Endothelial cell of umbilical vein (primary cell): ENCODE measurements around the gene FGF12. TPM values are rescaled to one million over a fixed set of nuclear protein-coding genes. Genes with fewer than 3 reads are reported as not detected.

Source experiments
- BruUV-seq: library from RNA; stranded (reverse); fragments of 400-500 nt; replicated peaks from 2 replicates; lab custom pipeline; 2021; lab: Mats Ljungman, UMichigan
- CTCF ChIA-PET: fragments of 300-600, 350-600 bp; sonication (Branson Sonifier 250); formaldehyde crosslinking; loops from one replicate; lab custom pipeline; 2021; ENCODE audit warnings: antibody characterized with exemption, inconsistent platforms; lab: Charles Lee
- POLR2A ChIA-PET: fragments of 300-600, 350-600 bp; sonication (Branson Sonifier 250); formaldehyde crosslinking; loops from one replicate; lab custom pipeline; 2021; ENCODE audit warnings: antibody characterized with exemption, inconsistent platforms; lab: Charles Lee
- DNase-seq: peaks from one replicate; pipeline ENCODE4 v3.0.0-alpha.2; 2011; ENCODE audit warnings: low read depth, low spot score
- FAIRE-seq: peaks from 2 replicates; lab custom pipeline; 2011; peaks lifted over from hg19 to GRCh38; lab: Jason Lieb, UNC
- H2AFZ ChIP-seq: 2 replicates; pipeline ENCODE4 v1.6.0; 2012; ENCODE audit warnings: low read depth, low read length, control low read depth, inconsistent platforms
- H3K27ac ChIP-seq: 2 replicates; pipeline ENCODE4 v1.5.1; 2011; ENCODE audit warnings: low read depth, mild to moderate bottlenecking, control low read depth, low read length, moderate library complexity; ENCODE audit not compliant: insufficient read depth
- H3K27me3 ChIP-seq, 2 experiments: 2 replicates each; pipeline versions ENCODE4 v1.6.0 to v1.6.1; 2011; ENCODE audit warnings: low read length in 2 of 2, mixed read lengths in 1 of 2; ENCODE audit not compliant: control insufficient read depth in 2 of 2, insufficient read depth in 2 of 2
- H3K36me3 ChIP-seq, 2 experiments: 2 replicates in 1 of 2; 3 replicates in 1 of 2; pipeline ENCODE4 v1.5.1; 2011; ENCODE audit warnings: low read length in 2 of 2, mild to moderate bottlenecking in 1 of 2, moderate library complexity in 1 of 2; ENCODE audit not compliant: control insufficient read depth in 2 of 2, insufficient read depth in 2 of 2; ENCODE audit errors: extremely low read depth in 1 of 2
- H3K4me1 ChIP-seq: 3 replicates; pipeline ENCODE4 v1.5.1; 2011; ENCODE audit warnings: mild to moderate bottlenecking, low read length; ENCODE audit not compliant: control insufficient read depth, insufficient read depth; ENCODE audit errors: extremely low read depth
- H3K4me2 ChIP-seq: 2 replicates; pipeline ENCODE4 v1.6.1; 2011; ENCODE audit warnings: low read length, control low read depth, mixed read lengths; ENCODE audit not compliant: insufficient read depth
- H3K4me3 ChIP-seq, 3 experiments: fragments of 200-600 bp in 1 of 3; sonication (generic), shearing (Covaris generic) in 1 of 3; replicated peaks in 1 of 3; 2 replicates each; pipeline ENCODE4 v1.5.1; 2011 to 2016; ENCODE audit warnings: control low read depth in 3 of 3, low read length in 3 of 3, mild to moderate bottlenecking in 2 of 3, inconsistent platforms in 1 of 3, low read depth in 1 of 3, moderate library complexity in 1 of 3; ENCODE audit not compliant: insufficient read depth in 1 of 3
- H3K79me2 ChIP-seq: 2 replicates; pipeline ENCODE4 v1.6.0; 2012; ENCODE audit warnings: low read length, inconsistent platforms; ENCODE audit not compliant: control insufficient read depth, insufficient read depth
- H3K9ac ChIP-seq: replicated peaks from 2 replicates; pipeline ENCODE3; 2011; ENCODE audit warnings: low read length, control low read depth; ENCODE audit not compliant: insufficient read depth; ENCODE audit errors: extremely low read depth
- H3K9me1 ChIP-seq: replicated peaks from 3 replicates; pipeline ENCODE4 v1.6.0; 2011; ENCODE audit warnings: mild to moderate bottlenecking, low read length; ENCODE audit not compliant: control insufficient read depth, insufficient read depth; ENCODE audit errors: extremely low read depth
- H3K9me3 ChIP-seq: replicated peaks from 2 replicates; pipeline ENCODE4 v1.5.1; 2012; ENCODE audit warnings: low read length, inconsistent platforms; ENCODE audit not compliant: control insufficient read depth, insufficient read depth
- H4K20me1 ChIP-seq: replicated peaks from 2 replicates; pipeline ENCODE3; 2011; ENCODE audit warnings: mild to moderate bottlenecking, low read length; ENCODE audit not compliant: control insufficient read depth, insufficient read depth; ENCODE audit errors: extremely low read depth
- CTCF ChIP-seq, 2 donors: IDR thresholded peaks; 1 replicate in 1 of 2; 2 replicates in 1 of 2; pipeline ENCODE4 v1.5.1; 2011; ENCODE audit warnings: low read length in 2 of 2, mild to moderate bottlenecking in 2 of 2, moderate library complexity in 2 of 2, control low read depth in 1 of 2, inconsistent platforms in 1 of 2, low read depth in 1 of 2; ENCODE audit not compliant: insufficient read depth in 1 of 2; ENCODE audit errors: extremely low read depth in 1 of 2
- EZH2 ChIP-seq: IDR thresholded peaks from 2 replicates; pipeline ENCODE4 v1.6.1; 2012; ENCODE audit warnings: borderline replicate concordance, low read depth, mild to moderate bottlenecking, moderate library complexity, low read length, inconsistent platforms; ENCODE audit not compliant: severe bottlenecking
- FOS ChIP-seq: IDR thresholded peaks from 2 replicates; pipeline ENCODE4 v1.6.1; 2011; ENCODE audit warnings: mild to moderate bottlenecking, low read length, moderate library complexity, borderline replicate concordance; ENCODE audit not compliant: insufficient read depth
- GATA2 ChIP-seq: IDR thresholded peaks from 2 replicates; pipeline ENCODE4 v1.7.0; 2011; ENCODE audit warnings: low read depth, mild to moderate bottlenecking, moderate library complexity, mixed read lengths, low read length; ENCODE audit not compliant: insufficient read length, insufficient read depth
- JUN ChIP-seq: IDR thresholded peaks from 2 replicates; pipeline ENCODE4 v1.6.1; 2011; ENCODE audit warnings: borderline replicate concordance, low read depth; ENCODE audit not compliant: insufficient read length, insufficient read depth
- MAX ChIP-seq: IDR thresholded peaks from 2 replicates; pipeline ENCODE4 v1.6.1; 2011; ENCODE audit not compliant: insufficient read depth, insufficient read length
- MYC ChIP-seq: IDR thresholded peaks from one replicate; pipeline ENCODE4 v1.6.1; 2011; ENCODE audit warnings: mild to moderate bottlenecking, low read depth, low read length
- POLR2A ChIP-seq: IDR thresholded peaks from 2 replicates; pipeline ENCODE4 v1.6.1; 2012; ENCODE audit warnings: low read depth, mild to moderate bottlenecking, control low read depth, low read length
- POLR2AphosphoS5 ChIP-seq: IDR thresholded peaks from 2 replicates; pipeline ENCODE4 v1.6.1; 2012; ENCODE audit warnings: low read depth, mild to moderate bottlenecking, control low read depth, low read length, moderate library complexity; ENCODE audit not compliant: insufficient read depth
- dilution Hi-C: fragments of 300-500 bp; cut with MboI; formaldehyde crosslinking; loops from one replicate; pipeline ENCODE4 v1.15.0; 2019; ENCODE audit warnings: low sequenced_read_pairs; ENCODE audit not compliant: extremely low pct_ligation_motif_present
- intact Hi-C: fragments of 100-400 bp; cut with micrococcal nuclease; formaldehyde crosslinking; loops from one replicate; pipeline ENCODE4 v1.10.0; 2022
- polyA plus RNA-seq, 4 experiments: library from polyadenylated mRNA; depleted of rRNA in 3 of 4; stranded (reverse) in 3 of 4; unstranded in 1 of 4; fragments of >200 nt; gene quantifications; 2 replicates each; pipeline versions ENCODE4 v1.2.1 to v1.2.3, GENCODE V29; 2011 to 2012; ENCODE audit warnings: missing spikeins in 1 of 4
- total RNA-seq: library from RNA; stranded (reverse); gene quantifications from 2 replicates; pipeline ENCODE4 v1.2.3, GENCODE V29; 2021

FGF12 gene
- total and polyA plus RNA-seq, 2 donors (not counting 3 experiments of a cell fraction or from before 2014, with no cell fraction given): 0.72 to 2.5 TPM

GRCh38 chr3:192273001-192273696 is 454.2 kb downstream of the FGF12 start:
- H4K20me1 ChIP-seq: no peaks in the 10 kb centered on the region
- no peak overlapping the region for H3K9ac ChIP-seq
- no TSS peak for BruUV-seq
- no peak overlapping the region for H3K27ac ChIP-seq
- no peaks in the 10 kb centered on the region for H3K9me3 ChIP-seq
- FAIRE-seq (no peak), DNase-seq (no peak)
- intact Hi-C loops (no loop called here), dilution Hi-C loops (no loop called here)
- CTCF ChIA-PET: interaction anchor here (1.3 to 1.6 kb wide), 2 partner anchors 9 to 64 kb away, joined by 4 read pairs; no protein-coding TSS in a partner anchor
- no peak overlapping the region for H3K4me2 ChIP-seq
- POLR2A ChIA-PET: no interaction called here
- TF ChIP-seq MYC (no peak), POLR2A (no peak), MAX (no peak), CTCF (IDR thresholded peaks at IDR 0.05; ENCODE audit: extremely low read depth in 1 of 2, insufficient read depth in 1 of 2, low read depth in 1 of 2, low read length in 2 of 2) (no peak), POLR2AphosphoS5 (no peak), EZH2 (no peak), JUN (no peak), FOS (no peak), GATA2 (no peak)
- no peaks in the 10 kb centered on the region for H3K36me3 ChIP-seq
- H3K79me2 ChIP-seq: no peaks in the 10 kb centered on the region
- no peak overlapping the region for H2AFZ ChIP-seq
- no peaks in the 10 kb centered on the region for H3K9me1 ChIP-seq
- no peaks in the 10 kb centered on the region for H3K4me1 ChIP-seq
- H3K4me3 ChIP-seq: no peak overlapping the region
- no peaks in the 10 kb centered on the region for H3K27me3 ChIP-seq
